Dermis microvascular lymphatic vessel endothelial cell (primary cell): Measurements from ENCODE around the gene SUMO4. TPM values are rescaled to one million over a fixed set of nuclear protein-coding genes. Genes with fewer than 3 reads are reported as not detected.

ENCODE experiments used
- DNase-seq, 2 donors: peaks; one replicate each; pipeline versions ENCODE4 v3.0.0 to v3.0.0-alpha.2; 2010; ENCODE audit warnings: low read depth in 2 of 2
- total RNA-seq: library from RNA; depleted of rRNA; stranded (reverse); fragments of >200 nt; gene quantifications from 2 replicates; pipeline ENCODE4 v1.2.1, GENCODE V29; 2014

The SUMO4 gene
- 0.26 and 1.0 TPM in 2 replicates for total RNA-seq

DNA sequence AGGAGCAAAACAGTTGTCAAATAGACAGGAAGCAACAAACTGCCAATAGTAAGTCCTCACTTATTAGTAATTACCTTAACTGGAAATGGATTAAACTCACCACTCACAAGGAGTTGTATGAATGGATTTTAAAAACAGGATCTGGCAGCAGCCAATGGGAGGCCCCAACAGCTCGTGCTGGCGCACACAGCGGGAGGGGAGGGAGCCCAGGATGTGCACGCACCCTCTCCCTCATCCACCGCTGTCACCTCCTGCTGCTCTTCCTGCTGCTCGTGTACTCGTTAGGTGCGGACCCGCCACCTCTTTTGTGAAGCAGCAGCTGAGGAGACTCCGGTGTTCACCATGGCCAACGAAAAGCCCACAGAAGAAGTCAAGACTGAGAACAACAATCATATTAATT lies at the start of gene SUMO4:
Gene SUMO4 (plus strand): TSS at position 213 of the 400 bp plus-strand sequence. CDS start 130 bp downstream, at position 343.
- no peak for DNase-seq

- DNase-seq = no peak
These were observed 46.1 kb upstream of the SUMO4 start for GRCh38 chr6:149354009-149354408.

DNA sequence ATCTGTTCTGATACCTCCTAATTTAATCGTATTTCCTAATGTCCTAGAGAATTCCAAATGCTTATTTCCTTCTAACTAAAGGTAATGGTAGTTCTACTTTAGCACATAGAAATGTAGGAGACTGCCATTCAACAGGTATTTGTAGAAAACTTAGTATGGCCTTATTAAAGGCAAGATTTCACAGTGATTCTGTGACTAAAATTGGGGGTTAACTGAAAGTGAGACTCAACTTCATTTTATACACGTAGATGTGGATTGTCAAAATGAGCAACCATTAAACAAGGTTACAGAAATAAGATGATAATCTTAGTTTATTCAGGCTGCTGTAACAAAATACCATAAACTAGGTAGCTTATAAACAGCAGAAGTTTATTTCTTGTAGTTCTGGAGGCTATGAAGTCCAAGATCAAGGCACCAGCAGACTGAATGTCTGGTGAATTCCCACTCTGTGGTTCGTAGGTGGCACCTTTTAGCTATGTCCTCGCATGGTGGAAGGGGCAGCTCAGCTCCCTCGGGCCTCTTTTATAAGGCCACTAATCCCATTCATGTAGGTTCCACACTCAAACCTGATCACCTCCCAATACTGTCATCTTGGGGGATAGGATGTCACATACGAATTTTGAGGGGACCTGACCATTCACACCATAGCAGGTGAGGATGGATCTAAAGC lies 43.8 kb upstream of the SUMO4 start:
- no peak for DNase-seq

- DNase-seq = no peak
These were observed 42.1 kb upstream of the SUMO4 start for GRCh38 chr6:149357726-149358538.

DNA sequence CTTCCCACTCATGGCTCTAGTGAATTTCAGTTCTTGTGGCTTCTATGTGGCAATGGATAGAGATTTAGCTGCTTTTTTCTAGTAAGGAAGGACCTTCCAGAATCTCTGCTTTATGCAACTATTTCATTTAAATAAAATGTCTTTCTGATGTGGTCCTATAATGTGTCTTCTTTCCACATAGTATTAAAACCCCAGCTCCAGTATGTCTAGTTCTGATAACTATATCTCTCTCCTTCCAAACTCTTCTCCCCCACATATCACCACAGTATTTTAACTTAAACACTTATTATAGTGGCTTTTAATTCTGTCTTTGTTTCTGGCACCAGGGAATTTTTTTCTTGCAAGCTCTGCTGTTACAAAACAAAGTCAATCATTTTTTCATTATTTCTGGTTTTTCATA lies 40.6 kb upstream of the SUMO4 start:
- no peak for DNase-seq

DNA sequence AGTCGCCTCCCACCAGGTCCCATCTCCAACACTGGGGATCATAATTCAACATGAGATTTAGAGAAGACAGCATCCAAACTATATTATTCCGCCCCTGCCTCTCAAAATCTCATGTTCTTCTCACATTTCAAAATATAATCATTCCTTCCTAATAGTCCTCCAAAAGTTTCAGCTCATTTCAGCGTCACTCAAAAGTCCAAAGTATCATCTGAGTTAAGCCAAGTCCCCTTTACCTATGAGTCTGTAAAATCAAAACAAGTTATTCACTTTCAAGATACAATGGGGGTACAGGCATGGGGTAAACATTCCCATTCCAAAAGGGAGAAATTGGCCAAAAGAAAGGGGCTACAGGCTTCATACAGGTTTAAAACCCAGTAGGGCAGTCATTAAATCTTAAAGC lies 39.5 kb upstream of the SUMO4 start:
- DNase-seq = no peak

GRCh38 chr6:149362289-149362688 lies 37.8 kb upstream of the SUMO4 start:
- DNase-seq = no peak

GRCh38 chr6:149363154-149363553 lies 36.9 kb upstream of the SUMO4 start:
- no peak for DNase-seq

- DNase-seq = no peak
These were observed 35.5 kb upstream of the SUMO4 start for GRCh38 chr6:149364557-149364956.

- DNase-seq = no peak
These were observed 34.9 kb upstream of the SUMO4 start for GRCh38 chr6:149365197-149365596.

DNA sequence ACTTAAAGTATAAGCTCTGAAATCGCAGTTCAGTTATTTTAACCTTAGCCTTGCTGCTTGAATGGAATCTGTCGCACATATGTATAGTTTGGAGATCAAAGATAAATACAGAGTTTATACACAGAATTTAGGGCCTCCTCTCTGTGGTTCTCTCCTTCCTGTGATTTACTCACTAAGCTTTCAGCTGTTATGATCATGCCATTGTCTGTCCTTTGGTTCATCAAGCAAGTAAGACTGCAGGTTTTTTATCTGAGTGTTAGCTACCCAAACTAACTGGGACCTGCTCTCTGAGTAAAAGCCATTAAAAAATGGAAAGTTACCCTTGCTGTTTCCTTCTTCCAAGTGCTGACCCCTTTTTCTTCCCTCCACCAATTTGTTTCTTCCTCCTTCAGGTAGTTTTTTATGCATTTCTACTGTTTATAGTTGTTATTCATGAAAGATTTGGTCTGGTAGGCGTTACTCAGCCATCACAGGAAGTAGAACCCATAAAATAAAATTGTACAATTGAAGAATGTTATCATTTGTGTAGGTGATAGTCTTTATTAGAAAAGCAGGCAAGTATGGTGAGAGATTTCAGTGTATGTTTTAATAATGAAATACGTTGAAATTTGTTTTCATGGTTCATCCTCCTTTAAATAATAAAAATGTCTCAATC lies 33.7 kb upstream of the SUMO4 start:
- no peak for DNase-seq

DNA sequence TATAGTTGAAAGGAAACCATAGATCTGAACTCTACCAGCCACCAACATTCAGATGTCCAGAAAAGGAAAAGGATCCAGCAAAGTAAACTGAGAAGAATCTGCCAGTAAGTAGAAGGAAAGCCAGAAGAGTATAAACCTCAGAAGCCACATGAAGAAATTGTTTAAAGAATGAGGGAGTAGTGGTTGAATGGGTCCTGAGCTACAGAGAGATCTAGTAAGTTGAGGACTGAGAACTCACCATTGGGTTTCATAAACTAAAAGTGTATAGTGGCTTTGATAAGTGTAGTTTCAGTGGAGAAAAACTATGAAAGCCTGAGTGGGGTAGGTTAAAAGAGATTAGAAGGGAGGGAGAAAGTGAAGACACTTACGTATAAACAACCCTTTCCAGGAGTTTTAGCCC lies 32.0 kb upstream of the SUMO4 start:
- no peak for DNase-seq

- no peak for DNase-seq
These were observed 28.9 kb upstream of the SUMO4 start for GRCh38 chr6:149371154-149371553.

DNA sequence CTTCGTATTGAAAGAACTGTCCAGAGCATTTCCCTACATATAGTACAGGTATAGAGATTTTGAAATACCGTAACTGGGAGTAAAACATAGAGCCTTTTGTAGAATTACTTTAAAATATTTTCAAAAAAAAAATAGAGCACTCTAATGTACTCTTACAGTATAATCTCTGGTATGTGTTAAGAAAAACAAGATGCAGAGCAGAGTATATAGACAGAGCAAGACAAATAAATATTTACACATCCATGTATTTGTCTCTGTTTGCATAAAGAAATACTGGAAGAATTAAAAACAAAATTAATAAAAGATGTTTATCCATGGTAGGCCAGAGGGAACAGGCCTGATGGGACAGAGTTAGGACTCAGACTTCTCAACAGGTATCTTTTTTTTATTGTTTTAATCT lies 28.0 kb upstream of the SUMO4 start:
- no peak for DNase-seq

GRCh38 chr6:149373511-149373910 lies 26.6 kb upstream of the SUMO4 start:
- DNase-seq = no peak

- DNase-seq = no peak
These were observed 20.1 kb upstream of the SUMO4 start for GRCh38 chr6:149379977-149380376.

- no peak for DNase-seq
These were observed 19.5 kb upstream of the SUMO4 start for GRCh38 chr6:149380523-149380922.

DNA sequence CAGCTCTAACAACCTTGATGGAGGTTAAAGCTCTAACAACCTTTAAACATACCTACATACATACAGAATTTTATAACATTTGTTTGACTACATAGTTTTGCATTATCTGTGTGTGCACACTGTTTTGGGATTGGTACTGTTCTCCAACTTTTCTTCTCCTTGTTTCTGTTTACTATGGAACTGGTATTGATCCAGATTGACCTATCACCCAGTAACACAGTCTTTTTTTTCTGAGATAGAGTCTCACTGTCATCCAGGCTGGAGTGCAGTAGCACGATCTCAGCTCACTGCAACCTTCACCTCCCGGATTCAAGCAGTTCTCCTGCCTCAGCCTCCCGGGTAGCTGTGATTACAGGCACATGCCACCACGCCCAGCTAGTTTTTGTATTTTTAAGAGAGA lies 16.7 kb upstream of the SUMO4 start:
- no peak for DNase-seq

- DNase-seq = no peak
These were observed 15.6 kb upstream of the SUMO4 start for GRCh38 chr6:149384464-149384863.

- no peak for DNase-seq
These were observed 13.9 kb upstream of the SUMO4 start for GRCh38 chr6:149385998-149386646.

DNA sequence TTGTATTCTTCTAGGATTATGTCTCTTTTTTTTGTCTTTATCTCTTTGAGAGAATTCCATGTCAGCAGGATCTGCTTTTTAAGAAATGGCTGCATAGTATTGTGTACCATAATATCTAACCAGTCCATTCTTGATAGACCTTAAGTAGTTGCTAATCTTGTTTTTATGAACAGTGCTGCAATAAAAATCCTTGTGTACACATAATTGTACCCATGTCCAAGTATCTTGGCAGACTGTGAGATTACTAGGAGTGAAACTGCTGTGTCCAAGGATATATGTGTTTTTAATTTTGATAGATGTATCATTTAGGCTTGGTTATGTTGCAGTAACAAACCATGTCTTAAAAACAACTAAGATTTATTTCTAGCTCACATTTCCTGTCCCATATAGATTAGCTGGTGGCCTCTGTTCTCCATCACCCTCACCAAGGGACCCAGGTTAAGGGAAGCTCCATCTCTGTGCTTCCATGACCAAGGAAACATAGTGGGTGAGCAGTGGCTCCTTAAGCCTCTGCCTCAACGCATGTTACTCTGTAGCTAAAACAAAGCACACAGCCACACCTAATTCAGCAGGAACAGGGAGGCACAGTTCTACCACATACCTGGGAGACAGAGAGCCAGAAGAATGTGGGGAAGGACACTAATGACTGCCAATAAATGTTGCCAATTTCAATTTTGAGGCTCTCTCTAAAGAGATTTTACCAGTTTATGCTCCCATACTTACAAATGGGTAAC lies 12.1 kb upstream of the SUMO4 start:
- DNase-seq = no peak
